Vagina (tissue), 2 donors: ENCODE measurements around the gene NPIPA5.
"Not testable (repeated sequence)": the region's sequence is repeated elsewhere in the genome, so short reads cannot be mapped to it uniquely, and the experiment has no call there.

Experiments
- CTCF ChIP-seq, 3 experiments: fragments of 450-650 bp in 2 of 3; fragments of 200-600 bp in 1 of 3; sonication (generic) in 1 of 3; IDR thresholded peaks; one replicate each; pipeline ENCODE4 v1.5.1; 2017 to 2019; ENCODE audit warnings: antibody characterized with exemption in 3 of 3, mild to moderate bottlenecking in 2 of 3, moderate library complexity in 2 of 3
- POLR2A ChIP-seq, 2 donors: fragments of 450-650 bp; IDR thresholded peaks; one replicate each; pipeline ENCODE4 v1.6.1; 2017; ENCODE audit warnings: antibody characterized with exemption in 2 of 2, mild to moderate bottlenecking in 2 of 2, moderate library complexity in 2 of 2
- POLR2AphosphoS5 ChIP-seq, 2 donors: sonication (generic); formaldehyde crosslinking; IDR thresholded peaks; one replicate each; pipeline ENCODE4 v1.9.0; 2017; ENCODE audit warnings: antibody characterized with exemption in 2 of 2, mild to moderate bottlenecking in 2 of 2, low read depth in 1 of 2; ENCODE audit not compliant: insufficient read depth in 1 of 2

- not testable (repeated sequence) for TF ChIP-seq POLR2AphosphoS5 (IDR thresholded peaks at IDR 0.05; ENCODE audit: insufficient read depth in 1 of 2, low read depth in 1 of 2); CTCF (IDR thresholded peaks at IDR 0.05); POLR2A (IDR thresholded peaks at IDR 0.05)
Observed at GRCh38 chr16:15393025-15393424, 14.9 kb upstream of the NPIPA5 start.
